HEK293T (cell line): ENCODE measurements around the gene CDC34.

Experiments
- CTCF ChIA-PET: fragments of 350-600 bp; formaldehyde crosslinking; extraction: SDS; loops from one replicate; lab custom pipeline; 2021; ENCODE audit warnings: antibody characterized with exemption, inconsistent platforms; lab: Yijun Ruan, JAX
- POLR2A ChIA-PET: fragments of 350-600 bp; formaldehyde crosslinking; extraction: SDS; loops from one replicate; lab custom pipeline; 2020; ENCODE audit warnings: antibody characterized with exemption, inconsistent platforms; lab: Yijun Ruan, JAX
- DNase-seq: peaks from one replicate; pipeline ENCODE4 v3.0.0; 2012; ENCODE audit warnings: mixed read lengths; ENCODE audit errors: extremely low spot score
- ARNT ChIP-seq: fragments of 450-650 bp; IDR thresholded peaks from 2 replicates; pipeline ENCODE4 v1.6.1; 2017; ENCODE audit warnings: mild to moderate bottlenecking
- BHLHE40 ChIP-seq: fragments of 450-650 bp; IDR thresholded peaks from 2 replicates; pipeline ENCODE4 v1.6.1; 2016; ENCODE audit warnings: mild to moderate bottlenecking, moderate library complexity, borderline replicate concordance
- CTBP1 ChIP-seq: fragments of 450-650 bp; IDR thresholded peaks from 2 replicates; pipeline ENCODE4 v1.6.1; 2016; ENCODE audit warnings: borderline replicate concordance
- ELF4 ChIP-seq: fragments of 450-650 bp; IDR thresholded peaks from 2 replicates; pipeline ENCODE4 v1.6.1; 2017; ENCODE audit warnings: antibody characterized with exemption
- FOXA1 ChIP-seq: fragments of 450-650 bp; IDR thresholded peaks from 2 replicates; pipeline ENCODE4 v1.6.1; 2016; ENCODE audit warnings: mild to moderate bottlenecking
- FOXK2 ChIP-seq: fragments of 450-650 bp; IDR thresholded peaks from 2 replicates; pipeline ENCODE4 v1.6.1; 2016; ENCODE audit warnings: mild to moderate bottlenecking
- FOXM1 ChIP-seq: fragments of 450-650 bp; IDR thresholded peaks from 2 replicates; pipeline ENCODE4 v1.6.1; 2017; ENCODE audit warnings: mild to moderate bottlenecking, borderline replicate concordance
- HDGF ChIP-seq: fragments of 450-650 bp; IDR thresholded peaks from 2 replicates; pipeline ENCODE4 v1.6.1; 2017; ENCODE audit warnings: antibody characterized with exemption, borderline replicate concordance
- L3MBTL2 ChIP-seq: fragments of 450-650 bp; conservative IDR thresholded peaks from 2 replicates; pipeline ENCODE4 v1.6.1; 2016; ENCODE audit warnings: mild to moderate bottlenecking
- LEF1 ChIP-seq: fragments of 450-650 bp; IDR thresholded peaks from 2 replicates; pipeline ENCODE4 v1.6.1; 2017; ENCODE audit warnings: mild to moderate bottlenecking, borderline replicate concordance
- NFRKB ChIP-seq: fragments of 450-650 bp; IDR thresholded peaks from 2 replicates; pipeline ENCODE4 v1.6.1; 2016; ENCODE audit warnings: mild to moderate bottlenecking, moderate library complexity
- SP1 ChIP-seq: fragments of 450-650 bp; IDR thresholded peaks from 2 replicates; pipeline ENCODE4 v1.6.1; 2017
- SUZ12 ChIP-seq: fragments of 450-650 bp; IDR thresholded peaks from 2 replicates; pipeline ENCODE4 v1.6.1; 2016; ENCODE audit warnings: mild to moderate bottlenecking
- TARDBP ChIP-seq: fragments of 450-650 bp; IDR thresholded peaks from 2 replicates; pipeline ENCODE4 v1.6.1; 2016
- ZNF384 ChIP-seq: fragments of 450-650 bp; IDR thresholded peaks from 2 replicates; pipeline ENCODE4 v1.6.1; 2016
- TF ChIP-seq, protein P1 (sequence below): fragments of 450-650 bp; IDR thresholded peaks from 2 replicates; pipeline ENCODE4 v1.6.1; 2016

Gene CDC34, protein sequence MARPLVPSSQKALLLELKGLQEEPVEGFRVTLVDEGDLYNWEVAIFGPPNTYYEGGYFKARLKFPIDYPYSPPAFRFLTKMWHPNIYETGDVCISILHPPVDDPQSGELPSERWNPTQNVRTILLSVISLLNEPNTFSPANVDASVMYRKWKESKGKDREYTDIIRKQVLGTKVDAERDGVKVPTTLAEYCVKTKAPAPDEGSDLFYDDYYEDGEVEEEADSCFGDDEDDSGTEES

DNA sequence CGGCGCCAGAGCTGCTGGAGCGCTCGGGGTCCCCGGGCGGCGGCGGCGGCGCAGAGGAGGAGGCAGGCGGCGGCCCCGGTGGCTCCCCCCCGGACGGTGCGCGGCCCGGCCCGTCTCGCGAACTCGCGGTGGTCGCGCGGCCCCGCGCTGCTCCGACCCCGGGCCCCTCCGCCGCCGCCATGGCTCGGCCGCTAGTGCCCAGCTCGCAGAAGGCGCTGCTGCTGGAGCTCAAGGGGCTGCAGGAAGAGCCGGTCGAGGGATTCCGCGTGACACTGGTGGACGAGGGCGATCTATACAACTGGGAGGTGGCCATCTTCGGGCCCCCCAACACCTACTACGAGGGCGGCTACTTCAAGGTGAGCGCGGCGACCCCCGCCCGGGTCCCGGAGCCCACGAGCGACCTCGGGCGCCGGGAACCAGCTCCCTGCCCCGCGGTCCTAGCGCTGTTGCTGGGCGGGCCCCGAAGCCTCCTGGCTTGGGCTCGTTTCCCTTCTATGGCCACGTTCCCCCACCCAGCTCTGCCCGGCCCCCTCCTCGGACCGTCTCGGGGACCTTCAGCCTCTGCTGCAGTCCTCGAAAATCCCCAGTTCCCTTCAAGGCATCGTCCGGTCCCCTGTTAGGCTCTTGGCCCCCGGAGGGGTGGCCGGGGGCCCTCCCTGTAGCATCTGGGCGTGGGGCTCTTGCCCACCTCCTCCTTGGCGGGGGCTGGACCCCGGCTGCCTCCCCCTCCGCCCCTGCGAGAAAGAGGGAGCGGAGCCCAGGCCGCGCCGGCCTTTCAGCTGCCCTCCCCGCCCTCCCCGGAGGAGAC is at the start of gene CDC34:
Gene CDC34 (plus strand): TSS at position 8 of the 808 bp plus-strand sequence. CDS start 172 bp downstream, at position 180.
- TF ChIP-seq ELF4 (no peak), FOXK2 (no peak), NFRKB (no peak)
- TF ChIP-seq, protein P1, sequence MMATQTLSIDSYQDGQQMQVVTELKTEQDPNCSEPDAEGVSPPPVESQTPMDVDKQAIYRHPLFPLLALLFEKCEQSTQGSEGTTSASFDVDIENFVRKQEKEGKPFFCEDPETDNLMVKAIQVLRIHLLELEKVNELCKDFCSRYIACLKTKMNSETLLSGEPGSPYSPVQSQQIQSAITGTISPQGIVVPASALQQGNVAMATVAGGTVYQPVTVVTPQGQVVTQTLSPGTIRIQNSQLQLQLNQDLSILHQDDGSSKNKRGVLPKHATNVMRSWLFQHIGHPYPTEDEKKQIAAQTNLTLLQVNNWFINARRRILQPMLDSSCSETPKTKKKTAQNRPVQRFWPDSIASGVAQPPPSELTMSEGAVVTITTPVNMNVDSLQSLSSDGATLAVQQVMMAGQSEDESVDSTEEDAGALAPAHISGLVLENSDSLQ: no peak

DNA sequence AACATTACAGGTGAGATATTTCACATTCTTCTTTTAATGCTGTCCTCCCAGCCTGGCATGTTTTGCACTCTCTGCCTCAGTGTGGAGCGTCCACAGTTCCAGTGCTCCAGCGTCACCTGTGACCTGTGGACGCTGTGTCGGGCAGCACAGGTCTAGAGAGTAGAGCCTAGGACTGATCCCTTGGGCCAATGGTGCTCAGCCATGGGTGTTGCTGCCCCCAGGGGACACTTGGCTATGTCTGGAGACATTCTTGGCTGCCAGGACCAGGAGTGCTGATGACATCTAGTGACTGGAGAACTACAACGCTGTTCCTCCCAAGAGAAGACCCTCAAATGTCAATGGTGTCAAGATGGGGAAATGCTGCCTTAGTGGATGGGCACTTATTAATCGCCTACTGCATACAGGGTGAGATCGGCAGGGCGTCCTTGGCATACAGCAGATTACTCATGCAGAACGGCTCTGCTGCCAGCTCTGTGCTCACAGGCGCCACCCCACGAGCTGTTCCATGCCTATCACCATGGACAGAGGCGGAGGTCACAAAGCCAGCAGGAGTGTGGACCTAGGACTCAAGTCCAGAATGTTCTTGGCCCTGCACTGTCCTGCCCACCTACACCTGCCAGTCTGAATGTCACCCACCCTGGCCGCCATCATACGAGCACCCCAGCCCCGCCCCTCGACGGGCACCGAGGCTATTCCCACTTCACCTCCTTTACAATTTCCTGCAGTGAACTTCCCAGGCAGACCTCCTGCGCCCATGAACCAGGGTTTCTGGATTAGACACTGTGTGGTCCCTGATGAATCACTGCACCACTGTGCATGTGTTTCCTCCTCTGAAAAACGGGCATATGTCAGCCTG is 49.1 kb upstream of the CDC34 start:
- TF ChIP-seq SUZ12 (no peak), TARDBP (no peak), CTBP1 (no peak), L3MBTL2 (no peak), ARNT (no peak), ZNF384 (no peak), NFRKB (no peak)
- TF ChIP-seq, protein P1: no peak
- POLR2A ChIA-PET: no interaction called here
- CTCF ChIA-PET: interaction anchor here (1.1 kb wide), 1 partner anchor 104 kb away, joined by 4 read pairs; no protein-coding TSS in a partner anchor
- DNase-seq: no peak

More for the DNA sequence above, at the start of gene CDC34:
- POLR2A ChIA-PET: interaction anchor here (0.9 to 3.1 kb wide), 15 partner anchors 10 to 131 kb away, joined by 3 to 24 read pairs (median 6); partner anchors contain the start of genes BSG, RNF126 and TPGS1
- no peak for DNase-seq
- CTCF ChIA-PET: interaction anchor here (0.8 to 3.3 kb wide), 3 partner anchors 11 to 25 kb away, joined by 5 to 26 read pairs (median 11); no protein-coding TSS in a partner anchor

DNA sequence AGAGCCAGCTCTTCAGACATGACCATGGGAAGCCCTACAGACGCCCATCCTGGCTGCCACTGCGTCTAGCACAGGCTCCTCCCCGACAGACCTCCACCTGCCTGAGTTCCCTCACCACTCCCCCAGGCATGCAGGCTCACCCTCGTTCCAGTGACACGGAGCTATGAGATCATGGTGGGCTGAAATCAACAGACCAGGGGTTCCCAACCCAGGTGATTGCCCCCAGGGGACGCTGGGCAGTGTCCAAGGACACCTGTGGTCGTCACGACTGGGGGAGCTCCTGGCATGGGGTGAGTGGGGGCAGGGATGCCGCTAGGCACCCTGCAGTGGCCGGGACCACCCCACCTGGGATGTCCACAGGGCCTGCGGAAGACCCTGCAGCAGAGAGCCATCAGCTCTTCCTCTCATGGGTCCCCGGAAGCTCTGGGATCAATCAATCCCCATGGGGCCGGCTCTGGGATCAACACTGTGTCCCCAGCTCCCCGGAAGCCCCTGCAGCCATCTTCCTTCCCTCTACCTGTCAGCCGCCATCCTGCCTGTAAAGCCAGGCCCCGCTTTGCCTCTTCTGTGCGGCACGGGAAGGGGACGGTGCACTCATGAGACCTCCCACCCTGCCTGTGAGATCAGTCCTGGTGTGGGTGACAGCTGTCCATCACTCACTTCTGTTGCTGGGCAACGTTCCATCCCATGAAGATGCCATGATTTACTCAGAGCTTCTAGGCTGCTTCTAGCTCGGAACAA is 48.1 kb upstream of the CDC34 start:
- no peak for DNase-seq
- no peak for TF ChIP-seq ZNF384
- no peak for TF ChIP-seq SP1
- no peak for TF ChIP-seq TARDBP
- no peak for TF ChIP-seq L3MBTL2
- TF ChIP-seq, protein P1: peak; percentile 82
- no peak for TF ChIP-seq LEF1
- no peak for TF ChIP-seq SUZ12
- POLR2A ChIA-PET: no interaction called here
- CTCF ChIA-PET: interaction anchor here (1.1 kb wide), 1 partner anchor 102 kb away, joined by 4 read pairs; no protein-coding TSS in a partner anchor

DNA sequence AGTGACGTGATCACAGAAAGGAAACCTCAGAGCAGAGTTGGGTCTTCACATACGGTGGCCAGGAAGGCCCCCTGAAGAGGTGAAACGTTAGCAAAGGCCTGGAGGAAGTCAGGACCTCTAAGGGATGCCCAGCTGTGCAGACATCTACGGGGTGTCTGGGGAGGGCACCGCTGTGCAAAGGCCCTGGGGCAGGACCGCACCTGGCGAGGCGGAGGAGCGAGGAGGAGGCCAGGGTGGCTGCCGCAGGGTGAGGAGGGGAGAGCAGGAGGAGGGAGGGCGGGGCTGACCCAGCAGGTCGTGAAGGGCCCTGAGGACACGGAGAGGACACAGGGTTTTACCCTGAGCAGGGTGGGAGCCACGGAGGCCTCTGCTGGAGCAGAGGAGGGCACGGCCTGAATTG is 47.1 kb upstream of the CDC34 start:
- no peak for TF ChIP-seq LEF1
- no peak for DNase-seq
- ChIA-PET CTCF (no interaction called here), POLR2A (no interaction called here)

DNA sequence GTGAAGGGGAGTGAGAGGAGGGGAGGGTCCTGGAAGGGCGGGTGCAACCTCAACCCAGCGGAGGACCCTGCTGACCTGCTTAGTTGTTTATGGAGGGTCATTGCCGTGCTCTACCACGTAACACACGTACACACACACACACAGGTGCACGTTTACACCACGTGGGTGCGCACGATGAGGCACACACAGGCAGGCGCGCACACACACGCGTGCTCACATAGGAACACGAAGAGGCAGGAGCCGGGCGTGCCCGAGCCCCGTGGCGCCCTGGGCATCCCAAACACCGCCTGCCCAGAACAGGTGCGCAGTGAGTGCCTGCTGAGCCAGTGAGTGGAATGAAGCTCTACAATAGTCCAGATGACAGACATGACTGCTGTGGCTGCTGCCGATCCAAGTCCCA is 46.5 kb upstream of the CDC34 start:
- CTCF ChIA-PET: interaction anchor here (1.3 kb wide), 1 partner anchor 26 kb away, joined by 3 read pairs; no protein-coding TSS in a partner anchor

More for the DNA sequence above, 46.5 kb upstream of the CDC34 start:
- no peak for TF ChIP-seq LEF1
- TF ChIP-seq HDGF: no peak
- no peak for TF ChIP-seq SP1
- no peak for TF ChIP-seq FOXK2
- no peak for TF ChIP-seq SUZ12
- TF ChIP-seq CTBP1: no peak
- no peak for TF ChIP-seq TARDBP
- no peak for TF ChIP-seq FOXM1
- TF ChIP-seq, protein P1: no peak
- TF ChIP-seq FOXA1: no peak
- no peak for TF ChIP-seq NFRKB
- TF ChIP-seq BHLHE40: no peak
- TF ChIP-seq ARNT: no peak
- POLR2A ChIA-PET: interaction anchor here (0.9 to 1.0 kb wide), 3 partner anchors 8 to 48 kb away, joined by 3 read pairs; no protein-coding TSS in a partner anchor
- DNase-seq: no peak
